Measurements from ENCODE around the gene COMT. TPM values are rescaled to one million over a fixed set of nuclear protein-coding genes. Genes with fewer than 3 reads are reported as not detected.

Gene COMT
- total and polyA plus RNA-seq, 9 of the 15 experiments (the other 6 are each of a cell fraction or from before 2014, with no cell fraction given): 12.5 to 351 (median 155) TPM

- no peak for TF ChIP-seq GTF3C2 (IDR thresholded peaks at IDR 0.05; ENCODE audit: borderline replicate concordance, extremely low read depth, insufficient read length)
- peak; percentile 67 for TF ChIP-seq MEF2D (tag; conservative IDR thresholded peaks at IDR 0.05; ENCODE audit: low read depth)
- 0 out of 4 replicates have a peak, but pooled peaks of 1 of the 2 experiments have one; percentile 16 for TF ChIP-seq NRF1 (conservative IDR thresholded peaks at IDR 0.05 in 1 of 2, IDR thresholded peaks at IDR 0.05 in 1 of 2)
- TF ChIP-seq EP300 (IDR thresholded peaks at IDR 0.05; ENCODE audit: low read length): peak; percentile 51
- no peak for TF ChIP-seq ZNF282 (CRISPR knock-in tag; IDR thresholded peaks at IDR 0.05)
- peak; percentile 61; the same call in 1 of the 2 replicates for TF ChIP-seq E2F3 (CRISPR knock-in tag; IDR thresholded peaks at IDR 0.05)
- TF ChIP-seq CREB5 (CRISPR knock-in tag; IDR thresholded peaks at IDR 0.05): no peak
- TF ChIP-seq ARHGAP35 (IDR thresholded peaks at IDR 0.05; ENCODE audit: partially characterized antibody): peak; percentile 91
- TF ChIP-seq GABPB2 (CRISPR knock-in tag; conservative IDR thresholded peaks at IDR 0.05): 0 out of 2 replicates have a peak, but pooled peaks have one; percentile 12
- peak; percentile 54 to 74; a peak in 2 of 4 replicates for TF ChIP-seq ZMIZ1 (IDR thresholded peaks at IDR 0.05; ENCODE audit: low read depth in 2 of 2, low read length in 2 of 2)
- peak in 2 of 3 experiments; percentile 47 to 57 for TF ChIP-seq YY1 (IDR thresholded peaks at IDR 0.05; ENCODE audit: borderline replicate concordance in 1 of 3, control insufficient read depth in 1 of 3, extremely low read depth in 1 of 3, insufficient read depth in 3 of 3, insufficient read length in 1 of 3, insufficient replicate concordance in 2 of 3, low read depth in 1 of 3, low read length in 2 of 3)
- peak; percentile 64; the same call in 1 of the 2 replicates for TF ChIP-seq RFX5 (IDR thresholded peaks at IDR 0.05; ENCODE audit: low read depth, low read length)
- peak; percentile 59; the same call in 1 of the 2 replicates for TF ChIP-seq MAFK (IDR thresholded peaks at IDR 0.05; ENCODE audit: low read length)
- no peak for TF ChIP-seq ZNF134 (CRISPR knock-in tag; conservative IDR thresholded peaks at IDR 0.05)
- TF ChIP-seq NUFIP1 (IDR thresholded peaks at IDR 0.05; ENCODE audit: partially characterized antibody): peak; percentile 87
- TF ChIP-seq ZNF24 (IDR thresholded peaks at IDR 0.05): peak; percentile 28; the same call in 1 of the 2 replicates
- TF ChIP-seq ZNF274 (IDR thresholded peaks at IDR 0.05; ENCODE audit: borderline replicate concordance, low read depth, low read length): no peak
These were observed 32.0 kb upstream of the COMT start (continued) for GRCh38 chr22:19909350-19910179.
